ENCODE data around the gene PANK3.
"Not testable (repeated sequence)": the region's sequence is repeated elsewhere in the genome, so short reads cannot be mapped to it uniquely, and the experiment has no call there.

Gene PANK3

DNA sequence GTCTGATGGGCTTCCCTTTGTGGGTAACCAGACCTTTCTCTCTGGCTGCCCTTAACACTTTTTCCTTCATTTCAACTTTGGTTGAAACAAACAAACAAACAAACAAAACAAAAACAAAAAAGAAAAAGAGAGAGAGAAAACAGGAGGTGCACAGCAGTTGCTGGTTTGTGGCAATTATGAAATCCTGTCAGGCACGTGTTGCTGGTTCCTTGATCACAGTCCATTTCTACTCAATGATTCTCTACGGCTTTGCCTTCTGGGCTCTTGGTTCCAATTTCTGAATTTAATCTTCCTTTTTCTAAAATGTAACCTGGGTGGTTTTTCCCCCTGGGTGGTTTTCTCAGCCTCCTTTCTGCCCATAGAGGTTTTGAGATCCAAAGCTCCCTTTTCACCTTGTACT, 17.8 kb upstream of the PANK3 start:
- no peak overlapping the region for H3K27ac ChIP-seq (ENCODE audit: low read length)
- no peaks in the 10 kb centered on the region for H4K20me1 ChIP-seq (ENCODE audit: insufficient read depth, low read length)
- TF ChIP-seq EZH2phosphoT487 (IDR thresholded peaks at IDR 0.05; ENCODE audit: low read length) (no peak), EZH2 (optimal IDR thresholded peaks at IDR 0.05; ENCODE audit: low read depth, low read length) (no peak)
- TF ChIP-seq, protein P1, sequence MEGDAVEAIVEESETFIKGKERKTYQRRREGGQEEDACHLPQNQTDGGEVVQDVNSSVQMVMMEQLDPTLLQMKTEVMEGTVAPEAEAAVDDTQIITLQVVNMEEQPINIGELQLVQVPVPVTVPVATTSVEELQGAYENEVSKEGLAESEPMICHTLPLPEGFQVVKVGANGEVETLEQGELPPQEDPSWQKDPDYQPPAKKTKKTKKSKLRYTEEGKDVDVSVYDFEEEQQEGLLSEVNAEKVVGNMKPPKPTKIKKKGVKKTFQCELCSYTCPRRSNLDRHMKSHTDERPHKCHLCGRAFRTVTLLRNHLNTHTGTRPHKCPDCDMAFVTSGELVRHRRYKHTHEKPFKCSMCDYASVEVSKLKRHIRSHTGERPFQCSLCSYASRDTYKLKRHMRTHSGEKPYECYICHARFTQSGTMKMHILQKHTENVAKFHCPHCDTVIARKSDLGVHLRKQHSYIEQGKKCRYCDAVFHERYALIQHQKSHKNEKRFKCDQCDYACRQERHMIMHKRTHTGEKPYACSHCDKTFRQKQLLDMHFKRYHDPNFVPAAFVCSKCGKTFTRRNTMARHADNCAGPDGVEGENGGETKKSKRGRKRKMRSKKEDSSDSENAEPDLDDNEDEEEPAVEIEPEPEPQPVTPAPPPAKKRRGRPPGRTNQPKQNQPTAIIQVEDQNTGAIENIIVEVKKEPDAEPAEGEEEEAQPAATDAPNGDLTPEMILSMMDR (IDR thresholded peaks at IDR 0.05; ENCODE audit: low read length): no peak
- DNase-seq: no peak
- no peak overlapping the region for H2AFZ ChIP-seq (ENCODE audit: low read length)
- H3F3A ChIP-seq (ENCODE audit: insufficient read depth, low read length): no peaks in the 10 kb centered on the region
- no peaks in the 10 kb centered on the region for H3K27me3 ChIP-seq (replicated peaks; ENCODE audit: insufficient read depth, low read length)
- H3K4me3 ChIP-seq (ENCODE audit: low read length): no peak overlapping the region
- no peak overlapping the region for H3K4me2 ChIP-seq (ENCODE audit: low read depth, low read length)
- H3K36me3 ChIP-seq (replicated peaks; ENCODE audit: insufficient read depth, low read length): no peaks in the 10 kb centered on the region
- no peaks in the 10 kb centered on the region for H3K9me3 ChIP-seq (replicated peaks; ENCODE audit: insufficient read depth, low read length)
- no peaks in the 10 kb centered on the region for H3K4me1 ChIP-seq (ENCODE audit: low read length)
- no peaks in the 10 kb centered on the region for H3K9me2 ChIP-seq (replicated peaks; ENCODE audit: insufficient read depth, low read length)
- H3K79me2 ChIP-seq (ENCODE audit: low read length): no peaks in the 10 kb centered on the region
- H3K9ac ChIP-seq (ENCODE audit: low read length): no peak overlapping the region

DNA sequence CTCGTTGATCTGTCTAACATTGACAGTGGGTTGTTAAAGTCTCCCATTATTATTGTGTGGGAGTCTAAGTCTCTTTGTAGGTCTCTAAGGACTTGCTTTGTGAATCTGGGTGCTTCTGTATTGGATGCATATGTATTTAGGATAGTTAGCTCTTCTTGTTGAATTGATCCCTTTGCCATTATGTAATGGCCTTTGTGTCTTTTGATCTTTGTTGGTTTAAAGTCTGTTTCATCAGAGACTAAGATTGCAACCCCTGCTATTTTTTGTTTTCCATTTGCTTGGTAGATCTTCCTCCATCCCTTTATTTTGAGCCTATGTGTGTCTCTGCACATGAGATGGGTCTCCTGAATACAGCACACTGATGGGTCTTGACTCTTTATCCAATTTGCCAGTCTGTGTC, 17.0 kb upstream of the PANK3 start:
- not testable (repeated sequence) for H4K20me1 ChIP-seq (ENCODE audit: insufficient read depth, low read length); H3K4me3 ChIP-seq (ENCODE audit: low read length); H3K9me2 ChIP-seq (replicated peaks; ENCODE audit: insufficient read depth, low read length); H3K27ac ChIP-seq (ENCODE audit: low read length); DNase-seq; H3K9ac ChIP-seq (ENCODE audit: low read length); H3F3A ChIP-seq (ENCODE audit: insufficient read depth, low read length); H3K4me2 ChIP-seq (ENCODE audit: low read depth, low read length); H3K27me3 ChIP-seq (replicated peaks; ENCODE audit: insufficient read depth, low read length); H3K9me3 ChIP-seq (replicated peaks; ENCODE audit: insufficient read depth, low read length); H2AFZ ChIP-seq (ENCODE audit: low read length); H3K4me1 ChIP-seq (ENCODE audit: low read length); H3K36me3 ChIP-seq (replicated peaks; ENCODE audit: insufficient read depth, low read length); H3K79me2 ChIP-seq (ENCODE audit: low read length)

GRCh38 chr5:168592014-168592368, 12.8 kb upstream of the PANK3 start:
- Histone ChIP-seq H3K27me3 (replicated peaks; ENCODE audit: insufficient read depth, low read length) (no peaks in the 10 kb centered on the region), H3K9ac (ENCODE audit: low read length) (no peak overlapping the region), H3K27ac (ENCODE audit: low read length) (no peak overlapping the region), H3K36me3 (replicated peaks; ENCODE audit: insufficient read depth, low read length) (no peaks in the 10 kb centered on the region), H3K79me2 (ENCODE audit: low read length) (no peaks in the 10 kb centered on the region), H3F3A (ENCODE audit: insufficient read depth, low read length) (no peaks in the 10 kb centered on the region), H3K9me2 (replicated peaks; ENCODE audit: insufficient read depth, low read length) (no peaks in the 10 kb centered on the region), H3K4me1 (ENCODE audit: low read length) (no peaks in the 10 kb centered on the region), H3K4me3 (ENCODE audit: low read length) (no peak overlapping the region), H3K9me3 (replicated peaks; ENCODE audit: insufficient read depth, low read length) (no peaks in the 10 kb centered on the region), H3K4me2 (ENCODE audit: low read depth, low read length) (no peak overlapping the region), H2AFZ (ENCODE audit: low read length) (no peak overlapping the region), H4K20me1 (ENCODE audit: insufficient read depth, low read length) (no peaks in the 10 kb centered on the region)
- TF ChIP-seq EZH2phosphoT487 (IDR thresholded peaks at IDR 0.05; ENCODE audit: low read length) (no peak), EZH2 (optimal IDR thresholded peaks at IDR 0.05; ENCODE audit: low read depth, low read length) (no peak)
- TF ChIP-seq, protein P1 (IDR thresholded peaks at IDR 0.05; ENCODE audit: low read length): no peak
- no peak for DNase-seq

- H3K4me3 ChIP-seq (ENCODE audit: low read length): no peak overlapping the region
- H3K4me1 ChIP-seq (ENCODE audit: low read length): no peaks in the 10 kb centered on the region
- H4K20me1 ChIP-seq (ENCODE audit: insufficient read depth, low read length): no peaks in the 10 kb centered on the region
- no peaks in the 10 kb centered on the region for H3K9me3 ChIP-seq (replicated peaks; ENCODE audit: insufficient read depth, low read length)
- H3K79me2 ChIP-seq (ENCODE audit: low read length): no peaks in the 10 kb centered on the region
- no peak overlapping the region for H3K27ac ChIP-seq (ENCODE audit: low read length)
- no peak overlapping the region for H2AFZ ChIP-seq (ENCODE audit: low read length)
- DNase-seq: no peak
- no peak overlapping the region for H3K9ac ChIP-seq (ENCODE audit: low read length)
- no peak overlapping the region for H3K4me2 ChIP-seq (ENCODE audit: low read depth, low read length)
- no peaks in the 10 kb centered on the region for H3K9me2 ChIP-seq (replicated peaks; ENCODE audit: insufficient read depth, low read length)
- H3K27me3 ChIP-seq (replicated peaks; ENCODE audit: insufficient read depth, low read length): no peaks in the 10 kb centered on the region
- no peak for TF ChIP-seq EZH2phosphoT487 (IDR thresholded peaks at IDR 0.05; ENCODE audit: low read length)
- TF ChIP-seq, protein P1 (IDR thresholded peaks at IDR 0.05; ENCODE audit: low read length): no peak
- TF ChIP-seq EZH2 (optimal IDR thresholded peaks at IDR 0.05; ENCODE audit: low read depth, low read length): no peak
- H3F3A ChIP-seq (ENCODE audit: insufficient read depth, low read length): no peaks in the 10 kb centered on the region
- no peaks in the 10 kb centered on the region for H3K36me3 ChIP-seq (replicated peaks; ENCODE audit: insufficient read depth, low read length)
Observed at GRCh38 chr5:168591302-168592013, 12.3 kb upstream of the PANK3 start.

Measured in MM.1S (cell line).